ENCODE data around the gene BLOC1S4. TPM values are rescaled to one million over a fixed set of nuclear protein-coding genes. Genes with fewer than 3 reads are reported as not detected.
"Not testable (repeated sequence)": the region's sequence is repeated elsewhere in the genome, so short reads cannot be mapped to it uniquely, and the experiment has no call there.

Gene BLOC1S4
- total RNA-seq, 2 donors from 2014 or later, result 15.9 to 16.7 TPM

DNA sequence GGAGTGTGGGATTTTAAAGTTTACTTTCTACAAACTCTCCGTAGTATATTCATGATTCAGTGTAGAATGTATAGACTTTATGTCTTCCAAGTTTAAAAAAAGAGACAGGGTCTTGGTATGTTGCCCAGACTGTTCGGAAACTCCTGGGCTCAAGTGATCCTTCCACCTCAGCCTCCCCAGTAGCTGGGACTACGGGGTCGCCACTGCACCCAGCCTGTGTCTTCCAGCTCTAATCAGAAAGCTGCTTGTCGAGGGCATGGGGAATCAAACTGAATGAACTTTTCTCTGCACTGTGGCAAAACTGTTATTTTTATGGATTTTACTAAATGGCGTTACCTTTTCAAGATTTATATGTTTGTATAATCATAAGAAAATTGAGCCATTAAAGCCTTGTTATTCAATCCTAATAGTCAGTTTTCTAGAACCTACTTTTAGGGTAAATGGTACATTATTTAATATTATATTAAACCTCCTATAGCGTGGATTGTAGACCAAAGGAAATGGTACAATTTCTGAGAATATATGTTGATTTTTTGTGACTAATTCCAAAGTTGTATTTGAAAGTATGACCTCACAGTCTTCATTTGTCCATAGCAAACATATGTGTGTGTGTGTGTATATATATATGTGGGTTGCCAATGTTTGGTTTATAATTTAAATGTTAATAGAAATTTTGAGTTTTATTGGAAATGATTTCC, 1.1 kb downstream of the BLOC1S4 start:
- DNase-seq (ENCODE audit: low spot score) (no peak), ATAC-seq (no peak)
- Mint-ChIP-seq H3K9me3 (no peaks in the 10 kb centered on the region), H3K4me3 (peak overlapping the region; percentile 90), H3K27ac (peak overlapping the region; percentile 92 to 95), H3K4me1 (ENCODE audit: low read depth in 2 of 2) (peaks cover 25% of the 10 kb centered on the region in 2 donors), H3K27me3 (no peaks in the 10 kb centered on the region), H3K36me3 (no peaks in the 10 kb centered on the region)

DNA sequence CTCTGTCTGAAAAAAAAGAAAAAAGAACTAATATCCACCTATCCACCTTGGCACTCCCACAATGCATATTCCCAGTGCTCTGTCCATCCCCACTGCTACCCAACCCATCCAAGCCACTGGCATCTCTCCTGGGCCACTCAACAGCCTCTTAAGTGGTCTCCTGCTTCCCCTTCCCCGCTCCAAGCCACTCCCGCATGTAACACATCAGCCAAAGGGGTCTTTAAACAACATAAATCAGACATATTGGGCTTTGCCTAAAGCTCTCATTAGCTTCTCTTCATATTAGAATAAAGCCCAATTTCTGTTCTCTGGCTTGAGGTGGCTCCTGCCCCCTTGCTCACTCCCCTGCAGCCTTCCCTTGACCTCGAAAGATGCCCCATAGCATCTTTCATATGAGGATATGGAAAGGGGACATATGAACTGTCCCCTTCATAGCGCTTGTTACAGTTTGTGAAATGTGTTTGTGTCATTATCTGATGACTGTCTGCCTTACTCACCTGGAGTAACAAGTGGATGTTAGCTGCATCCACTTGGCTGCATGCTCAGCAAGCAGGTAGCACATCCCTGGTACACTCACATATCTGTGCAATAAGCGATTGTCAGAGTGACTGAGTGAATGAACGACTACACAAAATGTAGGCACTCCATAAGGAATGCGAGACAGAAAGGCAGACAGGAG, 3.1 kb downstream of the BLOC1S4 start:
- Mint-ChIP-seq H3K27me3 (no peaks in the 10 kb centered on the region), H3K9me3 (no peaks in the 10 kb centered on the region), H3K4me3 (peak overlapping the region; percentile 40), H3K36me3 (no peaks in the 10 kb centered on the region), H3K27ac (peak overlapping the region in 1 of 2 donors; percentile 34), H3K4me1 (ENCODE audit: low read depth in 2 of 2) (peaks cover 25% of the 10 kb centered on the region in 2 donors)
- DNase-seq (ENCODE audit: low spot score), result no peak
- no peak for ATAC-seq

DNA sequence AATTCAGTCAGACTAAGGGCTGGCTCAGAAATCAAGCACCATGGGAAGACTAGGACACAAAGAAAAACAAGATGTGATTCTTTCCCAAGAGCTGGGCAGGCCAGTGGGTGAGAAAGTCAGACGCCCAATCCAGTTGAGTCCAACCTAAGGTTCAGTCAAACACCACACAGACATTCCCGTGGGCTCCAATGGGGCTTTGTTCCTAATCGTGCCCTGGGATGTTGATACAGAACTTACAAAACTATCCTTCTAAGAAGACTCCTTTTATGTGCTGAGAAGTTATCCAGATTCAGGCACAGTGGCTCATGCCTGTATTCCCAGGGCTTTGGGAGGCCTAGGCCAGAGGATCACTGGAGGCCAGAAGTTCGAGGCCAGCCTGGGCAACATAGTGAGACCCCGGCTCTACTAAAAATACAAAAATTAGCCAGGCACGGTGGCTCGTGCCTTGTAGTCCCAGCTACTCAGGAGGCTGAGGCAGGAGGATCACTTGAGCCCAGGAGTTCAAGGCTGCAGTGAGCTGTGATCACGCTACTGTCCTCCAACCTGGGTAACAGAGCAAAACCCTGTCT, 3.7 kb downstream of the BLOC1S4 start:
- Mint-ChIP-seq H3K4me3 (no peak overlapping the region), H3K27me3 (no peaks in the 10 kb centered on the region), H3K36me3 (no peaks in the 10 kb centered on the region), H3K4me1 (ENCODE audit: low read depth in 2 of 2) (peaks cover 25% of the 10 kb centered on the region in 2 donors), H3K9me3 (no peaks in the 10 kb centered on the region), H3K27ac (peak overlapping the region; percentile 41 to 49)
- no peak for ATAC-seq
- DNase-seq (ENCODE audit: low spot score), result no peak

DNA sequence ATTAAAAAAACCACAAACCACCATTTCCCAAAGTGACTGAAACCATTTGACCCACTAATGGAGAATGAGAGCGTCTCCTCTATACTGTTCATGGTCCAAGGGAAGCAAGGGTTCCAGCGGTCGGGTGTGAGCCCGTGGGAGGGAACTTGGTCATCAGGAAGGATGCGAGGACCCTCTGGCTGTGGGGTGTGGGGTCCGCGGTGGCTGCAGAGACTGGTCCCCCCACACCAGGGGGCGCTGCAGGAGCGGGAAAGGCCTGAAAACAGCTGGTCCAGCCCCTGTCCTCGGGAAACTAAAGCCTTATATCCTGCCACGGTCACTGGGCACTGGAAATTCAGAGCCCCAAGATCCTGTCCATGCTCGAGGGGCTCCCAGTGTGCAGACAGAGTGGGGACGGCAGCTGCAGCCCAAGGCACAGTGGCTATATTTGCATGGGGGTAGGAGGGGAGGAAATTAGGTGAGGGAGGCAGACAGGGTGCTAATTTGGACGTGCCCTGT, 4.3 kb downstream of the BLOC1S4 start:
- H3K36me3 Mint-ChIP-seq, result no peaks in the 10 kb centered on the region
- no peaks in the 10 kb centered on the region for H3K27me3 Mint-ChIP-seq
- no peaks in the 10 kb centered on the region for H3K9me3 Mint-ChIP-seq
- DNase-seq (ENCODE audit: low spot score) (peak; percentile 76), ATAC-seq (peak; percentile 47 to 61)
- H3K4me1 Mint-ChIP-seq (ENCODE audit: low read depth in 2 of 2), result peaks cover 25% of the 10 kb centered on the region in 2 donors
- peak overlapping the region; percentile 42 for H3K4me3 Mint-ChIP-seq
- H3K27ac Mint-ChIP-seq, result peak overlapping the region; percentile 41 to 49

DNA sequence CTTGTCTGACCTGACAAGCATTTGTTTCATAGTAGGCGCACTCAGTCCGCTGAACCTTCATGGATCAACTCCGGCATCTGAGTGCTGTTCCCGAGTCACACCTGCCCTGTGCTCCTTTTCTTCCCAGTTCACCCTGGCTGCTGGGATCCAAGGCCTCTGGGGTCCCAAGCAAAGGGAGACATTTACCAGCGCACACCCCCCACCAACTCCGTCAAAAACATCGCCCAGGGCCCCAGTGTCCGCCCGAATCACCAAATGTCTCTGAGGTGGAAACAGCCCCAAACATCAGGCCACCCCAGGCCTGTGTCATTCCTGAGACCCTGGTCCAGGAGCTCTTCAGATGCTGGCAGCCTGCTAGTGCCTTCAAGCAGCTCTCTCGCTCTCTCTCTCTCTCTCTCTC, 5.1 kb downstream of the BLOC1S4 start:
- Mint-ChIP-seq H3K9me3 (no peaks in the 10 kb centered on the region), H3K4me1 (ENCODE audit: low read depth in 2 of 2) (peaks cover 18% of the 10 kb centered on the region in 2 donors), H3K4me3 (no peak overlapping the region), H3K36me3 (no peaks in the 10 kb centered on the region), H3K27ac (no peak overlapping the region), H3K27me3 (no peaks in the 10 kb centered on the region)
- DNase-seq (ENCODE audit: low spot score) (no peak), ATAC-seq (no peak)

DNA sequence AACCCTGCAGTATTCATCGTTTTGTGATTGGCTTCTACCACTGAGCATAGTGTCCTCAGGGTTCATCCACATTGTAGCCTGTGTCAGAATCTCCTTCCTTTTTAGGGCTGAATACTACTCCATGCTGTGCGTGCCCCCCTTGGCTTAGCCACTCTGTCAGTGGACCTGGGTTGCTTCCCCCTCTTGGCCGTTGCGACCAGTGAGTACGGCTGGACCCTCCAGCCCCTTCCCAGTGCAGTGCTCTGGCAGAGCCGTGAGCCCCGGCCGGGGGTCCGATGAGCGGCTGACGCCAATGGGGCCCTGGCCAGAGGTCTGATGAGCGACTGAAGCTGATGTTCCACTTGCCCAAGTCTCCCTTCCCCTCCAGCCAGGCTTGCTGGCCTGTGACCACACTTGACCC, 6.9 kb downstream of the BLOC1S4 start:
- no peak overlapping the region for H3K4me3 Mint-ChIP-seq
- H3K9me3 Mint-ChIP-seq, result no peaks in the 10 kb centered on the region
- H3K27me3 Mint-ChIP-seq, result no peaks in the 10 kb centered on the region
- H3K36me3 Mint-ChIP-seq, result no peaks in the 10 kb centered on the region
- DNase-seq (ENCODE audit: low spot score), result no peak
- H3K4me1 Mint-ChIP-seq (ENCODE audit: low read depth in 2 of 2), result peaks cover 17 to 18% of the 10 kb centered on the region in 2 donors
- no peak overlapping the region for H3K27ac Mint-ChIP-seq
- ATAC-seq, result no peak

DNA sequence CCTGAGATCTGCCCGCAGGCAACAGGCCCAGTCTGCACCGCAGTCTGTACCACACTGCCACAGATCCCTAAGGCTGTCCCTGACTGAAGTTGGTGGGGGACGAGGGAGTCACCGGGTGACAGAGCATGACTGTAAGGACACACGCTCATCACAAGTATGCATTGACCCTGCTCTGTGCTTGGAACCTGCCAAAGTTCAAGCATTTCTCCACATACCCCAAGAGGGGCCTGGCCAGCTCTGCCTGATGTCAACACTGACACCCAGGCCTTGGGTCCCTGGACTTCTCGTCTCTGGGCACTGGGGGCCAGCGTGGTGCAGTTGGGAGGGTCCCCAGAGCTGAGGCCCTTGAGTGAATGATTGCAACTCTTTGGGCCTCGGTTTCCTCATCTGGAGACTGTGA, 7.9 kb downstream of the BLOC1S4 start:
- ATAC-seq, result peak in 1 of 2 donors; percentile 31
- DNase-seq (ENCODE audit: low spot score), result no peak
- Mint-ChIP-seq H3K36me3 (no peaks in the 10 kb centered on the region), H3K4me1 (ENCODE audit: low read depth in 2 of 2) (peaks cover 10 to 12% of the 10 kb centered on the region in 2 donors), H3K27ac (no peak overlapping the region), H3K9me3 (no peaks in the 10 kb centered on the region), H3K27me3 (no peaks in the 10 kb centered on the region), H3K4me3 (no peak overlapping the region)

DNA sequence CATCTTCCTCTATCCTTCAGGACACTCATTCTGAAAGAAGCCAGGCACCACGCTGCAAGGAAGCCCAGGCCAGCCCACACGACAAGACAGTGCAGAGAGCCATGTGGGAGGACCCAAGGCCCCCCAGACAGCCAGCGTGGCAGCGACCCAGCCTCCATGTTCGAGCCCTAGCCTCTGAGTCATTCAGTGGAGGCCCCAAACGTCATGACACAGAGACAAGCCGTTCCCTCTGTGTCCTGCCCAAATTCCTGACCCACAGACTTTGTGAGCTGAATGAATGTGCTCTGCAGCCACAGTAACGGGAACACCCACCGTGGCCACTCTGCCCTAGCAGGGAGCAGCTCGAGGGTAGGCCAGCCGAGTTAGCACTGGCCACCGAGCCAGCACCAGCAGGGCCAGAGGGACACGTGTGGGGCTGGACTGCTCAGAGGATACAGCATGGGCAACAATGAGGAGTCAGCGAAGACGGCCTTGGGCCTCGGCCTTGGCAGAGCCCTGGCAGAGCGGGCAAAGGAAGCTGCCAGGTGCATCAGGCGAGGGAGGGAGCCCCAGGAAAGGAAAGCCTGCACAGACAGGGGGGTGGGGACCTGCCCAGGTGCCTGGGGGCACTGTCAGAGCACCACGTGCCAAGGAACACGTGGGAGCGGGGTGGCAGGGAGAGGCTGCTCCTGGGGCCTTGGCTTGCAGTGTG, 8.6 kb downstream of the BLOC1S4 start:
- Mint-ChIP-seq H3K27ac (no peak overlapping the region), H3K36me3 (no peaks in the 10 kb centered on the region), H3K4me3 (no peak overlapping the region), H3K9me3 (no peaks in the 10 kb centered on the region), H3K4me1 (ENCODE audit: low read depth in 2 of 2) (peaks cover 5 to 7% of the 10 kb centered on the region in 2 donors), H3K27me3 (no peaks in the 10 kb centered on the region)
- no peak for ATAC-seq
- DNase-seq (ENCODE audit: low spot score), result no peak

DNA sequence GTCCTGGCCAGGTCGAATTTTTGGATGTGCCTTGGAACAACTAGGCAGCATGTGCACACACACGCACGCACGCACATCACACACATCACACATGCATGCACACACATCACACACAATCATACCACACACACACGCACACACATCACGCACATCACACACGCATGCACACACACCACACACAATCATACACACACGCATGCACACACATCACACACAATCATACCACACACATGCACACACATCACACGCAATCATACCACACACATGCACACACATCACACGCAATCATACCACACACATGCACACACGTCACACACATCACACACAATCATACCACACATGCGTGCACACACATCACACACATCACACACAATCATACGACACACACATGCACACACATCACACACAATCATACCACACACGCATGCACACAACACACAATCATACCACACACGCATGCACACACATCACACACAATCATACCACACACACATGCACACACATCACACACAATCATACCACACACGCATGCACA, 9.5 kb downstream of the BLOC1S4 start:
- not testable (repeated sequence) for DNase-seq (ENCODE audit: low spot score); H3K27ac Mint-ChIP-seq; H3K9me3 Mint-ChIP-seq; ATAC-seq; H3K36me3 Mint-ChIP-seq; H3K4me3 Mint-ChIP-seq; H3K4me1 Mint-ChIP-seq (ENCODE audit: low read depth in 2 of 2); H3K27me3 Mint-ChIP-seq

DNA sequence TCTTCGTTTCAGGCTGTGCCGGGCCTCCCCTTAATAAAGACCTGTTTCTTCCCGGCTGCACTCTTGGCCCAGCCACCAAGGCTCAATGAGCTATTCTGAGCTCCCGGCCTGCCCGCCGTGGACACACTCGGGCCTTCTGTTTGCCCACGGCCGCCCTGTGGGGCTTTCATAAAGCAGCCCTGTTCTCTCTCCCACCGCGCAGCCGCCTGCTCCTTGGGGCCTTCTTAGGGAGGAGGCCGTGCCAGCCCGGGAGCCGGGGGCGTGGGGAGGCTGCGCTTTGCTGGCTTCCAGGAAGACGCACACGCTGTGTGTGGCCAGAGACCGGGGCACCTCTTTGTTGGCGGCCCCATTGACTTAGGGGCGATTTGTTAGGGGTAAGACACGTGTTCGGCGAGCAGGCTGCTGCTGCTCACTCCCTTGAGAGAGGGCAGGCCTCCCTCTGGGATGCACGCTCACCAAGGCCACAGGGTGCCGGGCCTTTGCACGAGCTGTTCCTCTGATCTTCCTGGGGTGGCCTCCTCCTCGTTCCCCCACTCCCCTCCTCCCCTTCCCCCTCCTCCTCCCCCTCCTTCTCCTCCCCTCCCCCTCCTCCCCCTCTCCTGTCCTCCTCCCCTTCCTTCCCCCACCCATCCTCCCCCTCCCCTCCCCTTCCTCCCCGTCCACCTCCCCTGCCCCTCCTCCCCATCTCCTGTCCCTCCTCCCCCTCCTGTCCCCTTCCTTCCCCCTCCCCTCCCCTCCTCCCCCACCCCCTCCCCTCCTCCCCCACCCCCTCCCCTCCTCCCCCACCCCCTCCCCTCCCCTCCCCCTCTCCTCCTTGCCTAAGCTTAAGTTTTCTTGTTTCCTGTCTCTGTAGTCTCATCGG, 11.3 kb downstream of the BLOC1S4 start:
- no peak for DNase-seq (ENCODE audit: low spot score)
- Mint-ChIP-seq H3K27ac (no peak overlapping the region), H3K27me3 (no peaks in the 10 kb centered on the region), H3K36me3 (no peaks in the 10 kb centered on the region), H3K4me1 (ENCODE audit: low read depth in 2 of 2) (peaks cover 0 to 2% of the 10 kb centered on the region in 2 donors), H3K9me3 (no peaks in the 10 kb centered on the region), H3K4me3 (no peak overlapping the region)
- ATAC-seq, result no peak

DNA sequence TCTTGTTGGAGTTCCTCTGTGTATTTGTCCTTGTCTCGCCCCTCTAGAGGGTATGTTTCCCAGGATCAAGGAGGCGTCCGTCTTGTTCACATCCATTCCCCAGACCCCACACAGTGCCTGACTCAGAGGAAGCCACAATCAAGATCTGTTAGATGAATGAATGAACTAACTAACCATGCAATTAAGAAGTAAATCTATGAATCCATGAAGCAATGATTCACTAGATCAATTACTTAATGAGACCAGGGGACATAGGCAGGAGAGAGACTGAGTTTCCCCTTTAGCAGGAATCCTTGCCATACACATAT, 11.9 kb downstream of the BLOC1S4 start:
- Mint-ChIP-seq H3K9me3 (no peaks in the 10 kb centered on the region), H3K36me3 (no peaks in the 10 kb centered on the region), H3K4me1 (ENCODE audit: low read depth in 2 of 2) (peaks cover 0 to 2% of the 10 kb centered on the region in 2 donors), H3K4me3 (no peak overlapping the region), H3K27ac (no peak overlapping the region), H3K27me3 (no peaks in the 10 kb centered on the region)
- DNase-seq (ENCODE audit: low spot score) (no peak), ATAC-seq (no peak)

DNA sequence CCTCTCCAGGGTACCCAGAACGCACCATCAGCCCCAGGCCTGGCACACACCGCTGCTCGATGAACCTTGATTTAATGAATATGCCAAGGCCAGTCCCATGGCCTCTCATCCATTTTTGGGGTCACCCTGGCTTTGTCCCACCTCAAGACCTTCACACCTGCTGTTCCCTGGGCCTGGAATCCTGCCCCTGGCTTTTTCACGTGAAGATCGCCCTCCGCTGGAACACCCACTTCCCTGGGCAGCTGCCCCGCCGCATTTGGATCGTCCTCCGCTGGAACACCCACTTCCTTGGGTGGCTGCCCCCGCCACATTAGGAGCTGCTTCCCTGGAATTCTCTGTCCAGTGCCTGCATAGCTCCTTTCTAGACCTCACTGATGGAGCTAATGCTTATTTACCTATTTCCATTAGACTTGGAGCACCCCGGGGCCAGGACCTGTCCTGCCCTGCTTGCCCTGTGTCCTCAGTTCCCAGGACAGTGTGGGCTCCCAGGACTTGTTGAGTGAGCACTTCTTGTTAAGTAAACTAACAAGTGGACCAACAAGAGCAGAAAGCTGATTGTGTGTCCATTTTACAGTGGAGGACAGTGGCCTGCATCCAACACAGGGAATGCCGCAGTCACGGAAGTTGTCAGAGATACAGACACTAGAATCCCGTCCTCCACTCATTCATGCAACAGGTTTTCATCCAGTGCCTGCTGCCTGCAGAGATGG, 12.5 kb downstream of the BLOC1S4 start:
- H3K4me1 Mint-ChIP-seq (ENCODE audit: low read depth in 2 of 2), result peaks cover 0 to 2% of the 10 kb centered on the region in 2 donors
- H3K9me3 Mint-ChIP-seq, result no peaks in the 10 kb centered on the region
- H3K4me3 Mint-ChIP-seq, result no peak overlapping the region
- DNase-seq (ENCODE audit: low spot score), result no peak
- H3K27ac Mint-ChIP-seq, result no peak overlapping the region
- H3K36me3 Mint-ChIP-seq, result no peaks in the 10 kb centered on the region
- ATAC-seq, result no peak
- H3K27me3 Mint-ChIP-seq, result no peaks in the 10 kb centered on the region
